K562 (cell line): ENCODE data around the gene MCL1. TPM values are rescaled to one million over a fixed set of nuclear protein-coding genes. Genes with fewer than 3 reads are reported as not detected.

Source experiments
- ATAC-seq: fragments of 200-7000 bp; cut with Tn5 transposase; 3 replicates; pipeline ENCODE4 v1.9.1; 2020; ENCODE audit warnings: moderate library complexity
- BruUV-seq: library from RNA; stranded (reverse); fragments of 400-500 nt; replicated peaks from 2 replicates; lab custom pipeline; 2021; lab: Mats Ljungman, UMichigan
- CTCF ChIA-PET: fragments of 300-600 bp; formaldehyde crosslinking; extraction: SDS; loops from one replicate; lab custom pipeline; 2021; ENCODE audit warnings: low intra/inter-chr PET ratio; lab: Yijun Ruan, JAX
- POLR2A ChIA-PET: fragments of 300-600, 350-650 bp; sonication (Branson Sonifier 250); formaldehyde crosslinking; extraction: SDS; loops from one replicate; lab custom pipeline; 2021; ENCODE audit warnings: antibody characterized with exemption, inconsistent platforms; lab: Yijun Ruan, JAX
- DNase-seq, 4 experiments: peaks; one replicate each; pipeline versions ENCODE4 v3.0.0 to v3.0.0-alpha.2; 2011 to 2018; ENCODE audit warnings: low spot score in 3 of 4, mixed read lengths in 3 of 4; ENCODE audit errors: extremely low read depth in 1 of 4
- FAIRE-seq: peaks from 2 replicates; lab custom pipeline; 2011; peaks lifted over from hg19 to GRCh38; lab: Jason Lieb, UNC
- H2AFZ ChIP-seq: 2 replicates; pipeline ENCODE4 v1.6.0; 2011; ENCODE audit warnings: low read depth, low read length, control low read depth, inconsistent platforms
- H3K27ac ChIP-seq: fragments of 200-600 bp; 3 replicates; pipeline ENCODE4 v1.8.0; 2011; ENCODE audit warnings: low read depth, mild to moderate bottlenecking, control low read depth, inconsistent platforms, low read length, moderate library complexity, mixed read lengths; ENCODE audit errors: extremely low read depth
- H3K27me3 ChIP-seq, 2 experiments: fragments of 300-600 bp in 1 of 2; 2 replicates in 1 of 2; 3 replicates in 1 of 2; pipeline versions ENCODE4 v1.6.0 to v1.8.0; 2011; ENCODE audit warnings: inconsistent platforms in 2 of 2, low read length in 2 of 2, mild to moderate bottlenecking in 1 of 2, mixed read lengths in 1 of 2, moderate library complexity in 1 of 2; ENCODE audit not compliant: control insufficient read depth in 2 of 2, insufficient read depth in 2 of 2
- H3K36me3 ChIP-seq: fragments of 300-600 bp; 3 replicates; pipeline ENCODE4 v1.8.0; 2011; ENCODE audit warnings: mild to moderate bottlenecking, low read length, inconsistent platforms; ENCODE audit not compliant: control insufficient read depth, insufficient read depth
- H3K4me1 ChIP-seq, 2 experiments: fragments of 200-600 bp in 1 of 2; replicated peaks in 1 of 2; 2 replicates in 1 of 2; 3 replicates in 1 of 2; pipeline versions ENCODE4 v1.5.1 to v1.8.0; 2011; ENCODE audit warnings: inconsistent platforms in 2 of 2, low read length in 2 of 2, mild to moderate bottlenecking in 1 of 2, mixed read lengths in 1 of 2, moderate library complexity in 1 of 2; ENCODE audit not compliant: control insufficient read depth in 2 of 2, insufficient read depth in 2 of 2
- H3K4me2 ChIP-seq: 2 replicates; pipeline ENCODE4 v1.6.1; 2011; ENCODE audit warnings: low read length, control low read depth, inconsistent platforms, mixed read lengths; ENCODE audit not compliant: insufficient read depth
- H3K4me3 ChIP-seq: fragments of 200-600 bp; sonication (generic), shearing (Covaris generic); 2 replicates; pipeline ENCODE4 v1.5.1; 2016; ENCODE audit warnings: control low read depth, inconsistent platforms
- H3K79me2 ChIP-seq: fragments of 200-600 bp; 3 replicates; pipeline ENCODE4 v1.8.0; 2011; ENCODE audit warnings: low read length, inconsistent platforms; ENCODE audit not compliant: control insufficient read depth, insufficient read depth
- H3K9ac ChIP-seq, 2 experiments: 2 replicates each; pipeline versions ENCODE4 v1.6.0 to v1.6.1; 2011; ENCODE audit warnings: low read depth in 2 of 2, low read length in 2 of 2, control low read depth in 1 of 2, inconsistent platforms in 1 of 2, mild to moderate bottlenecking in 1 of 2, mixed read lengths in 1 of 2; ENCODE audit not compliant: insufficient read depth in 1 of 2
- H3K9me1 ChIP-seq: one replicate; pipeline ENCODE4 v1.6.0; 2011; ENCODE audit warnings: inconsistent platforms, mild to moderate bottlenecking, low read length, moderate library complexity; ENCODE audit not compliant: control insufficient read depth, insufficient read depth
- H3K9me3 ChIP-seq: replicated peaks from 2 replicates; pipeline ENCODE4 v1.5.1; 2011; ENCODE audit warnings: low read depth, low read length, inconsistent platforms; ENCODE audit not compliant: control insufficient read depth, insufficient read depth
- H4K20me1 ChIP-seq: replicated peaks from 2 replicates; pipeline ENCODE4 v1.6.1; 2011; ENCODE audit warnings: low read length, inconsistent platforms, mixed read lengths; ENCODE audit not compliant: control insufficient read depth, insufficient read depth
- POLR2G ChIP-seq: fragments of 200-400 bp; formaldehyde crosslinking; IDR thresholded peaks from 2 replicates; pipeline ENCODE4 v1.6.1; 2017; ENCODE audit warnings: low read depth, mild to moderate bottlenecking, antibody characterized with exemption, low read length, moderate library complexity
- RBFOX2 ChIP-seq: fragments of 200-400 bp; formaldehyde crosslinking; IDR thresholded peaks from 2 replicates; pipeline ENCODE4 v1.6.1; 2017; ENCODE audit warnings: low read depth, mild to moderate bottlenecking, low read length, moderate library complexity
- ZBTB7A ChIP-seq: IDR thresholded peaks from 2 replicates; pipeline ENCODE4 v1.6.1; 2011; ENCODE audit warnings: low read depth, mild to moderate bottlenecking, low read length, moderate library complexity, borderline replicate concordance; ENCODE audit not compliant: control insufficient read depth
- ZNF232 ChIP-seq: sonication (generic); formaldehyde crosslinking; IDR thresholded peaks from 2 replicates; pipeline ENCODE4 v1.8.0; 2022; ENCODE audit warnings: mild to moderate bottlenecking, missing genetic modification reagents
- WGBS: fragments of 100-300 bp; shearing (Covaris generic); methylation state at CpG from one replicate; pipeline ENCODE4 v1.1.6; 2016; ENCODE audit warnings: low coverage, mixed read lengths; ENCODE audit not compliant: insufficient coverage; ENCODE audit errors: missing lambda C conversion rate; 5-methylcytosine and 5-hydroxymethylcytosine counted together
- in situ Hi-C: fragments of 300-500 bp; cut with MboI; formaldehyde crosslinking; loops from 4 replicates; pipeline ENCODE4 v1.15.0; 2018; ENCODE audit warnings: inconsistent platforms, mixed read lengths
- intact Hi-C: fragments of 100-400 bp; cut with micrococcal nuclease; formaldehyde crosslinking; loops from 2 replicates; pipeline ENCODE4 v1.14.2; 2022
- polyA plus RNA-seq, 8 experiments: library from polyadenylated mRNA; depleted of rRNA in 4 of 8; stranded (reverse) in 5 of 8; unstranded in 3 of 8; fragments of >200 nt; fragmentation: Nextera tagmentation in 2 of 8; fragmentation: Illumina TruSeq in 1 of 8; extraction: Ambion mirVana in 2 of 8; extraction: Trizol in 1 of 8; gene quantifications; 2 replicates each; pipeline versions ENCODE4 v1.2.1 to v1.2.3, GENCODE V29; 2011 to 2014; ENCODE audit warnings: inconsistent platforms in 1 of 8, missing spikeins in 1 of 8
- total RNA-seq, 7 experiments: library from RNA; depleted of rRNA in 6 of 7; stranded (reverse); fragments of >200 nt in 6 of 7; fragmentation: Illumina TruSeq in 2 of 7; extraction: Trizol in 2 of 7; gene quantifications; 2 replicates each; pipeline versions ENCODE4 v1.2.1 to v1.2.3, GENCODE V29; 2011 to 2021; ENCODE audit warnings: low replicate concordance in 1 of 7

Gene MCL1
- total and polyA plus RNA-seq, 9 of the 15 experiments (the other 6 are each of a cell fraction or from before 2014, with no cell fraction given): 27.1 to 224 (median 138) TPM

DNA sequence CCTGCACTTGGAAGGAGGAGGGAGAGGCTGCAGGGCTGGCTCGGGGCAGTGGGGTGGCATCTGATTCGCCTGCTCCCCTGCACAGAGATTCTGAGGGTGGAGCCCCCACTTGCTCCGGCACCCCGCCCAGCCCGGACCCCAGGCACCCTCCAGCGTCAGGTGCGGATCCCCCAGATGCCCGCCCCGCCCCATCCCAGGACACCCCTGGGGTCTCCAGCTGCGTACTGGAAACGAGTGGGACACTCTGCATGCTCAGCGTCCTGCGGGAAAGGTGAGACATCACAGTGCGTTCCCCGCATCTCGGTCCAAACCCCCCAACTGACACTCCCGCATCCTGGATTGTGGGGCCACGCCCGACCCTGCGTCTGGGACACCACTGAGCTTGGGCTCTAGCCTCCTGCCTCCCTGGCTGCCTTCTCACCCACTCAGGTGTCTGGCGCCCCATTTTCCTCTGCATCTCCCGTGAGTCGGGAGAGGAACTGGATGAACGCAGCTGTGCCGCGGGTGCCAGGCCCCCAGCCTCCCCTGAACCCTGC is 22.3 kb downstream of the MCL1 start:
- ATAC-seq (no peak), DNase-seq (no peak), FAIRE-seq (no peak)
- ChIA-PET CTCF (no interaction called here), POLR2A (interaction anchor here (0.7 to 2.7 kb wide), 7 partner anchors 9 to 172 kb away, joined by 3 to 12 read pairs (median 3); partner anchors contain the start of gene GOLPH3L)
- H3K27ac ChIP-seq: no peak overlapping the region
- no peak overlapping the region for H3K4me2 ChIP-seq
- H3K36me3 ChIP-seq: peaks cover 83% of the 10 kb centered on the region
- peaks cover 19% of the 10 kb centered on the region for H4K20me1 ChIP-seq
- no peaks in the 10 kb centered on the region for H3K9me3 ChIP-seq
- H3K9ac ChIP-seq: no peak overlapping the region
- peaks cover 31 to 85% of the 10 kb centered on the region in 2 experiments for H3K4me1 ChIP-seq
- H3K9me1 ChIP-seq: no peaks in the 10 kb centered on the region
- no TSS peak for BruUV-seq
- intact Hi-C loops: no loop called here
- TF ChIP-seq ZNF232 (CRISPR knock-in tag): no peak
- peak; percentile 58; the same call in 1 of the 2 replicates for TF ChIP-seq RBFOX2
- 0 out of 2 replicates have a peak, but pooled peaks have one; percentile 18 for TF ChIP-seq ZBTB7A
- peak; percentile 64; the same call in 1 of the 2 replicates for TF ChIP-seq POLR2G
- H2AFZ ChIP-seq: no peak overlapping the region
- peaks cover 56% of the 10 kb centered on the region for H3K79me2 ChIP-seq
- in situ Hi-C loops: no loop called here
- WGBS: 88% methylated on average over 14 of the region's 26 CpGs
- no peaks in the 10 kb centered on the region for H3K27me3 ChIP-seq
- H3K4me3 ChIP-seq: no peak overlapping the region
